Measurements from ENCODE around the gene ITSN1. TPM values are rescaled to one million over a fixed set of nuclear protein-coding genes. Genes with fewer than 3 reads are reported as not detected.

ITSN1 gene
- total RNA-seq, 4 donors from 2014 or later = 29.6 to 42.2 (median 41.1) TPM

DNA sequence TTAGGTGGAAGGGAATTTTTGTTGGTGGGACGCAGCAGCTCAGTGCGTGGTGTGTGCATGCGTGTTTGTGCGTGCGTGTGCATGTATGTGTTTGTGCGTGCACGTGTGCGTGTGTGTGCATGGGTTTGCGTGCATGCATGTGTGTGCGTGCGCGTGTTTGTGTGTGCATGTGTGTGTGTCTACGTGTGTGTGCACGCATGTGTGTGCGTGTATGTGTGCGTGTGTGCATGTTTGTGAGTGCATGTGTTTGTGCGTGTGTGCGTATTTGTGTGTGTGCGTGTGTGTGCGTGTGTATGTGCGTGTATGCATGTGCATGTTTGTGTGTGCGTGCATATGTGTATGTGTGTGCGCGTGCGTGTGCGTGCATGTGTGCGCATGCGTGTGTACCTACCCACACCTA, 253.1 kb downstream of the ITSN1 start:
- 80 to 83% methylated on average over 28 of the region's 28 CpGs for WGBS, 2 donors
- no peaks in the 10 kb centered on the region for H3K9me3 ChIP-seq
- intact Hi-C loops (cut with DNase I) = no loop called here
- H3K27me3 ChIP-seq = no peaks in the 10 kb centered on the region
- TF ChIP-seq, protein P1, sequence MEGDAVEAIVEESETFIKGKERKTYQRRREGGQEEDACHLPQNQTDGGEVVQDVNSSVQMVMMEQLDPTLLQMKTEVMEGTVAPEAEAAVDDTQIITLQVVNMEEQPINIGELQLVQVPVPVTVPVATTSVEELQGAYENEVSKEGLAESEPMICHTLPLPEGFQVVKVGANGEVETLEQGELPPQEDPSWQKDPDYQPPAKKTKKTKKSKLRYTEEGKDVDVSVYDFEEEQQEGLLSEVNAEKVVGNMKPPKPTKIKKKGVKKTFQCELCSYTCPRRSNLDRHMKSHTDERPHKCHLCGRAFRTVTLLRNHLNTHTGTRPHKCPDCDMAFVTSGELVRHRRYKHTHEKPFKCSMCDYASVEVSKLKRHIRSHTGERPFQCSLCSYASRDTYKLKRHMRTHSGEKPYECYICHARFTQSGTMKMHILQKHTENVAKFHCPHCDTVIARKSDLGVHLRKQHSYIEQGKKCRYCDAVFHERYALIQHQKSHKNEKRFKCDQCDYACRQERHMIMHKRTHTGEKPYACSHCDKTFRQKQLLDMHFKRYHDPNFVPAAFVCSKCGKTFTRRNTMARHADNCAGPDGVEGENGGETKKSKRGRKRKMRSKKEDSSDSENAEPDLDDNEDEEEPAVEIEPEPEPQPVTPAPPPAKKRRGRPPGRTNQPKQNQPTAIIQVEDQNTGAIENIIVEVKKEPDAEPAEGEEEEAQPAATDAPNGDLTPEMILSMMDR (IDR thresholded peaks at IDR 0.05) = no peak
- no peak for TF ChIP-seq POLR2A (IDR thresholded peaks at IDR 0.05)
- no peak overlapping the region for H3K27ac ChIP-seq
- no peak overlapping the region for H3K4me3 ChIP-seq (replicated peaks in 1 of 3)
- no peaks in the 10 kb centered on the region for H3K36me3 ChIP-seq
- DNase-seq = no peak
- peaks cover 3% of the 10 kb centered on the region in 2 donors for H3K4me1 ChIP-seq

DNA sequence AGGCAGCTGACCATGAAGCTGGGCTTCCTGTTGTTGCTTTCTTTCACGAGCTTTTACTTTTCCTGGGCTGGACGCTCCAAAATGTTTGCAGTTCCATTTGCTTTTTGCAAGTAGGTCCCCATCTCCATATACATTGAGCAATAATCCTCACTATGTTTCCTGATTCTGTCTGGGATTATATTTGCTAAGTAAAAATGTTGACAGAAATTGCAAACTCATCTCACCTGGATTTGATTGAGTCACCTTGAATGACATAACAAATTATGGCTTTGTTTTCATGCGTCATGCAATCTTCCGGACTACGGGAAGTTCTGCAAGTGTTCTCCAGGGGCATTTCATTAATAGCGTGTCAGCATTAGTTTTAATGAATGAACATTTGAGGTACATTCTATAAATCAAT, 254.4 kb downstream of the ITSN1 start:
- Histone ChIP-seq H3K27me3 (no peaks in the 10 kb centered on the region), H3K9me3 (no peaks in the 10 kb centered on the region), H3K27ac (no peak overlapping the region), H3K4me1 (peaks cover 3% of the 10 kb centered on the region in 2 donors), H3K4me3 (replicated peaks in 1 of 3) (no peak overlapping the region), H3K36me3 (no peaks in the 10 kb centered on the region)
- no peak for DNase-seq
- intact Hi-C loops (cut with DNase I) = no loop called here
- TF ChIP-seq POLR2A (IDR thresholded peaks at IDR 0.05) = no peak
- TF ChIP-seq, protein P1 (IDR thresholded peaks at IDR 0.05) = no peak
- 83 to 88% methylated on average over 6 of the region's 6 CpGs for WGBS, 2 donors

DNA sequence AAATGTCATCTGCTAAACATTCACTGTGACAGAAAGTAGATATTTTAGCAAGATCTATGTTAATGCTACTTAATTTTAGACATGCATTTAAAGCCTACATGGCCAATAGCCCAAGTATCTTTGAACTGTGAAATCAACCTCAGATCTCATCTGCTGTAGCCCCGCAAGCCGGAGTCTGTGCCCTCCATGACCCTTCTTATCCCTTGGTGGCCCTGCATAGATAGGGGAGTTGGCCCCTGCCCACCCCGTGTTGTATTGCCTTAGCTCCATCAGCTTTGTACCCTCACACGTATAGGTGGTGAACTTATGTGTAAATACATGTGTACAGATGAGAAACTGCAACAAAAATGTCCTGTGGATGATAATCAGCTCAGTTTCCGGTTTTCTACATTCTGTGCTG, 254.8 kb downstream of the ITSN1 start:
- Histone ChIP-seq H3K4me3 (replicated peaks in 1 of 3) (no peak overlapping the region), H3K27me3 (no peaks in the 10 kb centered on the region), H3K27ac (no peak overlapping the region), H3K4me1 (peaks cover 3% of the 10 kb centered on the region in 2 donors), H3K9me3 (no peaks in the 10 kb centered on the region), H3K36me3 (no peaks in the 10 kb centered on the region)
- intact Hi-C loops (cut with DNase I) = no loop called here
- TF ChIP-seq POLR2A (IDR thresholded peaks at IDR 0.05) = no peak
- TF ChIP-seq, protein P1 (IDR thresholded peaks at IDR 0.05) = no peak
- 88 to 93% methylated on average over 5 of the region's 5 CpGs for WGBS, 2 donors
- DNase-seq = no peak

DNA sequence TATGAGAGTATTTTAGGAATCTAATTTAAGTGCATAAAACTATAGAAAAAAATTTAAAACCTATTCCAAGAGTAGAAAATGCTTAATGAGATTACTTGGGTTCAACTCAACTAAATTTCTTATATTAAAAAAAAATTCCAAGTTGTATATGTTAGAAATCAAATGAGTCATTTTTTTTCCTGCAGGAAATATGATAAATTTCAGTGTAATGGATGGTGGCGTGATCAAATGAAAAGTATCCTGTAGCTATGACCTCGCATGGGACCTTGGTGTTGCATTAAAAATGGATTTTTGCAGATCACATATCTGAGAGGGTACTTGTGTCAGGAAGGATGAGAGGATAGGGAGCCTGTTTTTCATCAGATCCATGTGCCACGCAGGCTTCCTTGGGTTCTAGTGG, 255.4 kb downstream of the ITSN1 start:
- Histone ChIP-seq H3K4me1 (peaks cover 3% of the 10 kb centered on the region in 2 donors), H3K4me3 (replicated peaks in 1 of 3) (no peak overlapping the region), H3K27me3 (no peaks in the 10 kb centered on the region), H3K27ac (no peak overlapping the region), H3K9me3 (no peaks in the 10 kb centered on the region), H3K36me3 (peaks cover 1 to 2% of the 10 kb centered on the region in 2 donors)
- intact Hi-C loops (cut with DNase I) = no loop called here
- 94 to 97% methylated on average over 3 of the region's 3 CpGs for WGBS, 2 donors
- TF ChIP-seq, protein P1 (IDR thresholded peaks at IDR 0.05) = no peak
- TF ChIP-seq POLR2A (IDR thresholded peaks at IDR 0.05) = no peak
- no peak for DNase-seq

DNA sequence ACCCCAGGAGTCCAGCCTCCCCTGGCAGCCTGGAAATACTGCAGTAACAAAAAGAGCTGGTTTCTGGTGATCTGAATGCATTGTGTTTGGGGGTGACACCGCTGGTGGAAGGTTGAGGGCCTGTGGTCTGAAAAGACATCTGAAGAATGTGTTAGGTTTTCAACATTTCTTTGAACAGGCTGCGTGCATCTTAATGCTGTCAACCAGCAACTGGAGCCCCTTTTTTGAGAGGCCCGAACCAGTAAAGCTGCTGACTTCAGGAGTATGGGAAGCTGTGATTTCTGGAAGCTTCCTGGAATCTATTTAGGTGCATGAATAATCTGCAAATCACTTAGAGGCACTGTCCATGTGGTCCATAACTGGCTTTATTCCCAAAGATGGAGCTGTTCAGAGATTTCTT, 256.3 kb downstream of the ITSN1 start:
- no peak for TF ChIP-seq POLR2A (IDR thresholded peaks at IDR 0.05)
- TF ChIP-seq, protein P1 (IDR thresholded peaks at IDR 0.05) = no peak
- intact Hi-C loops (cut with DNase I) = no loop called here
- no peak overlapping the region for H3K27ac ChIP-seq
- H3K4me1 ChIP-seq = peaks cover 3% of the 10 kb centered on the region in 2 donors
- no peaks in the 10 kb centered on the region for H3K27me3 ChIP-seq
- DNase-seq = no peak
- peaks cover 9 to 11% of the 10 kb centered on the region in 2 donors for H3K36me3 ChIP-seq
- no peaks in the 10 kb centered on the region for H3K9me3 ChIP-seq
- H3K4me3 ChIP-seq (replicated peaks in 1 of 3) = no peak overlapping the region
- 90 to 93% methylated on average over 3 of the region's 3 CpGs for WGBS, 2 donors

Data from thyroid gland (tissue), 4 donors.